IPS-NIHi7 (cell line): ENCODE measurements around the gene PLXNA4.

Experiments
- DNase-seq: peaks from one replicate; pipeline ENCODE4 v3.0.0; 2012; ENCODE audit warnings: mixed read lengths; ENCODE audit errors: extremely low spot score

The PLXNA4 gene

DNA sequence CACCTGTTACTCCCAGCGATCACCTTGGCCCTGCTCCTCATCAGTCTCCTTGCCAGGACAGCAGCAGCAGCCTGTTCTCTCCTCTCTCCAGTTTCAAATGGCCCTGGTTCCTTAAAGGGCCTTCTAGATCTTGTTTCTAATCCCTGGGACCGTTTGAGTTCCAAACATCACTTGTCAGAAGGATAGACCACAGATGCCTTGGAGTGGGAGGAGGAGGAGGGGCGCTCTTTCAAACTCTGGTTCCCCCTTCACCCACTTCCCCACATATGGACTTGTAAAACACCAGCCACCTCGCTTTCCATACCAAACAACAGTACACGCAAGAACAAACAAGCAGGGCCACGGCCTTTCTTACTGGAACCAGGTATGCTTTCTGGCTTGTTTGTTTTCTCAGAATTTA lies 104.8 kb downstream of the PLXNA4 start:
- DNase-seq: no peak

- DNase-seq: no peak
Measured at GRCh38 chr7:132469681-132470080, 106.6 kb downstream of the PLXNA4 start.

GRCh38 chr7:132469264-132469663 lies 107.0 kb downstream of the PLXNA4 start:
- DNase-seq: no peak

DNA sequence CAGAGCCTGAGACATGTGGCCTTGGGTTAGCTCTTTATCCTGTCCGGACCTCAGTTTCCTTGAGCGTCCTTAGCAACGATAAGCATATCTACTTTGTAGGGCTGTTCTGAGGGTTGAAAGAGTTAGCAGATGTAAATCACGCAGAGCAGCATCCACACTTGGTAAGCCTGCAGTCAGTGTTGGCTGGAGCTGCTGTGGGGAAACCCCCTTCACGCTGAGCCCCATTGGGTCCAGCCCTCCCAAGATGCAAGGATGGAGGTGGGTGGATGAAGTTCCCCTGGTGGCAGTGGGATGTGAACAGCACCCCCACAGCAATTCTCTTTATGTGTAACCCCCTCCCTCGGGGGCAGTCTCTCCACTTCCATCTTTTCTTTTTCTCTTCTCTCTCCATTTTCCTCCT lies 109.9 kb downstream of the PLXNA4 start:
- DNase-seq: no peak

- no peak for DNase-seq
Measured at GRCh38 chr7:132465516-132465915, 110.8 kb downstream of the PLXNA4 start.

DNA sequence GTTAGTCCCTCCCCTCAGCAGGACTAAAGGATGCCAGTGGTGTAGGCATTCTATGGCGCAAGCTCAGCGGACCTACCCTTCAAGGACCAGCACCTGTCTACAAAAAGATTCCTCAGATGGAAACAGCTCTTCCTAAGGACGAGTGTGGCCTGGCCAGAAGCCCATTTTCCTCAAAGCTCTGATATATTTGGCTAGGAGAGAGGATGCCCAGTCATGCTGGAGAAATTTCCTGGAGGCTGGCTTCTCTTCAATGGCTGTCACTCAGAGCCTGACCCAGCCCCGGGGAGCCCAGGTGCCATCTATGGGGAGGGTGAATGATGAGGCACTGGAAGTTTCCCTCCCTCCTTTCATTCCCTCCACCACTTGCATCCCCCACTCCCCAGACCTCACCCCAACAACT lies 111.5 kb downstream of the PLXNA4 start:
- no peak for DNase-seq

- DNase-seq: no peak
Measured at GRCh38 chr7:132463922-132464321, 112.3 kb downstream of the PLXNA4 start.

DNA sequence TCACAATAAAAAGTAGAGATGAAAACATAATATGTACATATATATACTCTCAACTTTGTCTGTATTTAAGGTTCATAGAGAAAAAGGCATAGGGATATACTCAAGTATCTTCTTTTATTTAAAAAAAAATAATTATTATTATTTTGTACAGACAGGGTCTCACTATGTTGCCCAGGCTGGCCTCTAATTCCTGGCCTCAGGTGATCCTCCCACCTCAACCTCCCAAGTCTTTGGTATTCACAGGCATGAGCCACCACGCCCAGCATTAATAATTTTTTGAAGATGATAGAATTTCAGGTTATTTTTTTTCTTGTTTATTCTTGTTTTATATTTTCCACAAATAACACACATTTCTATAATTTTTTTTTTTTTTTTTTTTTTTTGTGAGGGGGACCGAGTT lies 113.8 kb downstream of the PLXNA4 start:
- DNase-seq: no peak

DNA sequence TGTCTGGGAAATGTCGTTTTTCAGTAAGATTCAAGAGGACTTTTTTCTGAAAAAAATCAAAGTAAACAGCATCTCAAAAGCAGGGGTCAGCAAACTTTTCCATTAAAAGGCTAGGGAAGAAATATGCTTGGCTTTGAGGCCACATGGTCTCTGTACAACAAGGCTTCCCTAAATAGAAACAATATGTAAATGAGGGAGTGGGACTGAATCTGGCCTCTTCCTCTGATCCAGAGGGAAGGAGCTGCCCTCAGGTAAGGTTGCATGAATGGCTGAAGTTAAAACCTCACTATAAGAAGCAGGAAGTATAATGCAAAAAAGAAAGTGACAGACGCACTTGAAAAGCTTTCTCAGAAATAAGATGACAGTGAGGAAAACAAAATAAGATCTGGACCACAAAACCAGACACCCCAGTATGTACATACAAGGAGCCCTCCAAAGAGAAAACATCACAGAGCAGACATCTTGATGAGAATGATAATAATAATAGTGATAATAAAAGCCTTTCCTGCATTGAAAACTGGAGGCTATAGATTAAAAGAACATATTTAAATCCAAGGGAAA lies 115.2 kb downstream of the PLXNA4 start:
- DNase-seq: no peak

DNA sequence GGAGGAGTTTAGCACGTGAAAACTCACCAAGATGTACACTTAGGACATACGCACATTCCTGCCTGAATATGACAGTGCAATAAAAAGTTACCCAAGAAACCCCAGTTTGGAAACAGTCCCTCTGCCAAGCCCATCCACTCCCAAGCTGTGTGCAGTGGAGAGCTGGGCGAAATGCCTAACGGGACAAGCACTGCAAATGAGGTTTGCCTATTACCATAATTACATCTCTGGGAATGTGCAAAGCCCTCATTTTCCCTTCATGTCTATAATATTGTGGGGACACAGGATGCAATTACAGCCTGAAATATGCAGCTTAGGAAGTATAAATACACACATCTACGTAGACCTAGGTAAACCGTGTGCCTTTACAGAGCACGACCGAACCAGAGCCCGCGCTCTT lies 117.5 kb downstream of the PLXNA4 start:
- DNase-seq: no peak

DNA sequence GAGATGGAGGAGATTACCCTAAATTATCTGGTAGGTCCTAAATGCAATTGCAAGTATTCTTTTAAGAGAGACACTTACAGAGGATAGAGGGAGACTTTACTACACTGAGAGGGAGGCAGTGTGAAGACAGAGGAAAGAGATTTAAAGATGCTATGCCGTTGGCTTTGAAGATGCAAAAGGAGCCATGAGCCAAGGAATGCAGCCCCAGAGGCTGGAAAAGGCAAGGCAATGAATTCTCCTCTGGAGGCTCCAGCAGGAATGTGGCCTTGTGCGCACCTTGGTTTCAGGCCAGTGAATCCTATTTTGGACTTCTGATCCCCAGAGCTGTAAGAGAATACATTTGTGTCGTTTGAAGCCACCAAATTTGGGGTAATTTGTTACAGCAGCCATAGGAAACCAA lies 118.6 kb downstream of the PLXNA4 start:
- DNase-seq: no peak

DNA sequence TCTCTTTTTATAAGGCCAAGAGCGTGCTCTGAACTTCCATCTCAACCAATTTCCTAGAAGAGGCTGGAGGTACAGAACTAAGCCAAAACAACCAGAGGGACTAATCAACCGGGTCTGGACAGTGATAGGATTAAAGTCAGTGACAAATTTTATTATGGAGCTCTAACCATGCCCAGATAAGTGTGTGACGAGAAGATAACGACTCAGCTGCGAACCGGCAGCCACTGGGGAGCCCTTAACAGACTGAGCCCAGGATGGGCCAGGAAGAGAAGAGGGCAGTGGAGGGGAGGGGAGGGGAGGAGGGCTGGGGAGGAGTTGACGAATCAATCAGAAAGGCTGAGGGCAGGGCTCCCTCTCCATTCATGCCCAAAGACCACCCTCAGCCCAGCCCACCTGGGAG lies 119.9 kb downstream of the PLXNA4 start:
- peak; percentile 31 for DNase-seq

- no peak for DNase-seq
Measured at GRCh38 chr7:132455378-132455777, 120.9 kb downstream of the PLXNA4 start.

DNA sequence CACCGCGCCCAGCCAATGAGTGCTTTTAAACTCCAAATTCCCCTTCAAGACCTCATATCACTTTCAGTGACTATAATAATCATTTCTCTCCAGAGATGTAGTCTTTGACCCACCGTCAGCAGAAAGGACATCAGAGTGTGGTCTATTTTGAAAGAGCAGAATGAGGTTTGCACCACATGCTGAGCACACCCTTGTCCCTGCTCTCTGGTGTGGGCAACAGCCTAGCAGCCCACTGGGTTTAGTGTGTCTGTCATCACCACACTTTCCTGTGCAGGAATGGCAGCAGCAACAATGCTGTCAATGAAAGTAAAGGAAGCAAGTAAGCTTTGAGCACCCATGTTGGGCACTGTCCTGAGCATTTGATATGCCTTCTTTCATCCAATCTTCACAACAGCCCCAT lies 122.4 kb downstream of the PLXNA4 start:
- DNase-seq: no peak

- no peak for DNase-seq
Measured at GRCh38 chr7:132451161-132451560, 125.1 kb downstream of the PLXNA4 start.

DNA sequence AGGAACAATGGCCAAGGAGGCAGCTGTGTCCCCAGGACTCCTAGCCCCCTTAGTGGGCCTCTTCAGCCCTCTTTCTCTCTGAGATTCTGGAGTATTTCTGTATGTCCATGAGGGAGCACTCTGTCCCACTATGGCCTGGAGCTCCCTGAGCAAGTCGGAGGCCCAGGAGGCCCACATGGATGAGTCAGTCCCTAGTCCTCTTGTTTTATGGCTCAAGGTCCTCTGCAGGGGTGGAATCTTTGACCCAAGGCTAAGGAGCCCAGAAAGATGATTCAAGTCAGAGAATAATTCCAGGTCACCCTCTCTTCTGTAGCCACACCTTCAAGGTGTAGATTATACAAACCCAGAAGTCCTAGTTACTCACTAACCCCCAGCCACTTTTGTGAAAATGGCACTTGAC lies 125.6 kb downstream of the PLXNA4 start:
- no peak for DNase-seq

DNA sequence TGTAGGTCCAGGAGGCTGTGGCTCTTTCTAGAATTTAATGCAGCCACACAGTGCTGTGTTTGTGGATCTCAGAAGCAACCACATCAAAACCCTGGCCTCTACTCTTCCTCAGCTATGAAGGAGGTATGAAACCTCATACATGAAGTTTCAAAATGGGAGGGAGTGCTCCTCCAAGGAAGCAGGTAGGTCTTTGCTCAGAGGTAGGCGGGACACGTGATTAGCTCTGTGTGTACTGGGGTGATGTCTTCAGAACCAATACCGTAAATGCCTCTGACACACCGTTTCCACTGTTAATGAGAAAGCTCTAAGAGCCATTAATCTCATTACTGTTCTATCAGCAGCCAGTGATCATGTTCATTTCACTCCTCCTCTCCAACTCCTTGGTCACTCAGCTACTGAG lies 126.1 kb downstream of the PLXNA4 start:
- DNase-seq: no peak

DNA sequence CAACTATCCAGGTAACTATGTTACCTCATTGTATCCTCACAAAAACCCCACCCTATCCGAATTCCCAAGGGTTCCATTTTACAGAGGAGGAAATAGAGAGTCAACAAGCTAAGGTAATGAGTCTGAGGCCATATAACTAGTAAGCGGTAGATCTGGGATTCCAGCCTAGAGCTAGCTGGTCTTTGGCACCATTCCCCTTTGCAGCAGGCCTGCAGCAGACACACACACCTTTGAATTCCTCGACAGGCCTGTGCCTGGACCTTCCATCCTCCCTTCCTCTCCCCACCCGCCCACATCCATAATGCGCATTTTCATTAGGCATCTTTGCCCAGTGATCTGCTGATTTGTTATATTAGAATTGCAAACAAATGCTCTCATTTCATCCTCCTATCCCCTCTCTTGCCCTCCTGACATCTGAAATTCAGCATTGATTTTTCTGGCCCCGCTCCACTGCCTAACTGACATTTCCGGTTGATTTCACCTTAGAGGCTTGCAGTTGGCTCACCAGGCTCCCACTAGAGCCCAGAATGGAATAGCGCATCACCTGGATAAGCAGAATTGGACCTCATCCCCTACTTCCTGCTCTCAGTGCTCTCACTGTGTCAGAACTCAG lies 129.5 kb downstream of the PLXNA4 start:
- peak; percentile 23 for DNase-seq

- no peak for DNase-seq
Measured at GRCh38 chr7:132446260-132446659, 130.0 kb downstream of the PLXNA4 start.

- DNase-seq: no peak
Measured at GRCh38 chr7:132443761-132444520, 132.3 kb downstream of the PLXNA4 start.

DNA sequence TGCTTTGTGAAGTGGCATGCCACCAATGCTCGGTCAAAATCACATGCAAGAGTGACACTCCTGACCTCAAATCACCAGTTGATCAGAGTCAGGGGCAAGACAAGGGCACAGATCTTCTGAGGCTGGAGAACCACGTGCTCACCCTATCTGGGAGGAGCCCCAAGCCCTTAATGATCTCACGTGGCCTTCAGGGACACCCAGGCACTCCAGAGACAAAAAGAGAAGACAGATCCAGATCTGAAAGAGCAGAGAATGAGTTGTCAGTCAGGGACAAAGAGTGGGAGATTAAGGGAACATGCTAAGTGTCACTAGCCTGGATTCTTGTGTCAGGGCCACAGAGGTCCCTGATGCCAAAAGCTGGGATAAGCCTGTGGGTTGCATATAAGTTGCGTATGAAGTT lies 134.3 kb downstream of the PLXNA4 start:
- DNase-seq: no peak

- DNase-seq: no peak
Measured at GRCh38 chr7:132440151-132440550, 136.1 kb downstream of the PLXNA4 start.

DNA sequence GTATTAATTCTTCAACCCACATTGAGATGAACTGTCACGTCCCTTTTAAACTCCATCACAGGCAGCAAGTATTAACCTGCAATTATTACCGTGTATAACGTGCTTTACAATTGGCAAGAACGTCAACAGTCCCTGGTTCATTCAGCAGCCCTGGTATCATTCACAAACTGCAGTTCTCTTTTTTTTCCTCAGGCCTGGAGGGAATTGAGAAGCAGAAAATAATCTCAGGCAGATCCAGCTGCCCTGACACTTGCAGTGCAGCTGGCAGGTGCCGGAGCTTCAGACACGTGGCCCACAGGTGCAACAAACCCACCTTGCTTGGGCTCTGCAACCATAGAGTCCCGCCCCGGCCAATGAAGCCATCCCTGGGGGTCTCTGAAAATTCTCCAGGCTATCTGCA lies 137.3 kb downstream of the PLXNA4 start:
- DNase-seq: no peak
